Esophagus muscularis mucosa (tissue), 3 donors: ENCODE results near the gene ICAM1.

Experiments used
- POLR2A ChIP-seq: fragments of 450-650 bp; IDR thresholded peaks from one replicate; pipeline ENCODE4 v1.6.1; 2017; ENCODE audit warnings: antibody characterized with exemption, moderate library complexity, mild to moderate bottlenecking, low read depth
- POLR2AphosphoS5 ChIP-seq, 2 donors: sonication (generic); formaldehyde crosslinking; IDR thresholded peaks; one replicate each; pipeline ENCODE4 v1.6.1; 2017; ENCODE audit warnings: antibody characterized with exemption in 2 of 2
- TF ChIP-seq, protein P1 (sequence below), 3 experiments: fragments of 200-600 bp in 2 of 3; fragments of 450-650 bp in 1 of 3; sonication (generic) in 2 of 3; IDR thresholded peaks; one replicate each; pipeline ENCODE4 v1.5.1; 2017 to 2019; ENCODE audit warnings: antibody characterized with exemption in 3 of 3, mild to moderate bottlenecking in 2 of 3, moderate library complexity in 1 of 3

DNA sequence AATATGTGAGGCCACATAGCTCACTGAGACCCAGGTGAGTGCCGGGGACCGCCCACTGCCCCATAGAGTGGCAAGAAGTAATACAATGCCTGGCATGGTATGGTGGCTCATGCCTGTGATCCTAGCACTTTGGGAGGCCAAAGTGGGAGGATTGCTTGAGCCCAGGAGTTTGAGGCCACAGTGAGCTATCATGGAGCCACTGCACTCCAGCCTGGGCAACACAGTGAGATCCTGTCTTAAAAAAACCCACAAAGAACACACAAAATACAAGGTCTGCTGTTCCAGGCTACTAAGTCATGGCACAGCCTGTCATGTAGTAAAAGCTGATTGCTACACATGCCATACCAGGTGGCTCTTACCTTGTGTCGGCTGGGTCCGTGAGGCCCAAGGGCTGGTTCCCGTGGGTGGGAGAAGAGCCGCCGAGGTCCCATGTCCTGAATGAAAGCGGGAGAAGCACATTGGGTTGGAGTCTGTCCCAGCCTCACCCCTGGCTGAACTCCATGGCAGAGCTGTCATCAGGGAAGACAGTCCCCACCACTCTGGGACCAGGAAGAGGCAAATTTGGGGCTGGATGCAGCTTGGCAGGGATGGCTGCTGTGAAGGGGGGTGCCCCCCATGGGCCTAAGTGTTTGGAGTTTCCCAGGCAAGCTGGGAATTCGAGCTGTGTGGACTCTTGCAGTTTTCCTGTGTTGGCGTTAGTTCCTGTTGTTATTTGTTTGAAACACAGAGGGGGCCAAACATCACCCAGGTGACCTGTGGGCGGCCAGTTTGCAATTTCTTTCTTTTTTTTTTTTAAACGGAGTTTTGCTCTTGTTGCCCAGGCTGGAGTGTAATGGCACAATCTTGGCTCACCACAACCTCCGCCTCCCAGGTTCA is 48.1 kb downstream of the ICAM1 start:
- TF ChIP-seq, protein P1, sequence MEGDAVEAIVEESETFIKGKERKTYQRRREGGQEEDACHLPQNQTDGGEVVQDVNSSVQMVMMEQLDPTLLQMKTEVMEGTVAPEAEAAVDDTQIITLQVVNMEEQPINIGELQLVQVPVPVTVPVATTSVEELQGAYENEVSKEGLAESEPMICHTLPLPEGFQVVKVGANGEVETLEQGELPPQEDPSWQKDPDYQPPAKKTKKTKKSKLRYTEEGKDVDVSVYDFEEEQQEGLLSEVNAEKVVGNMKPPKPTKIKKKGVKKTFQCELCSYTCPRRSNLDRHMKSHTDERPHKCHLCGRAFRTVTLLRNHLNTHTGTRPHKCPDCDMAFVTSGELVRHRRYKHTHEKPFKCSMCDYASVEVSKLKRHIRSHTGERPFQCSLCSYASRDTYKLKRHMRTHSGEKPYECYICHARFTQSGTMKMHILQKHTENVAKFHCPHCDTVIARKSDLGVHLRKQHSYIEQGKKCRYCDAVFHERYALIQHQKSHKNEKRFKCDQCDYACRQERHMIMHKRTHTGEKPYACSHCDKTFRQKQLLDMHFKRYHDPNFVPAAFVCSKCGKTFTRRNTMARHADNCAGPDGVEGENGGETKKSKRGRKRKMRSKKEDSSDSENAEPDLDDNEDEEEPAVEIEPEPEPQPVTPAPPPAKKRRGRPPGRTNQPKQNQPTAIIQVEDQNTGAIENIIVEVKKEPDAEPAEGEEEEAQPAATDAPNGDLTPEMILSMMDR (IDR thresholded peaks at IDR 0.05): no peak
- TF ChIP-seq POLR2A: no peak
- TF ChIP-seq POLR2AphosphoS5 (IDR thresholded peaks at IDR 0.05): no peak
